H1 (cell line): ENCODE measurements around the gene SMIM35. TPM values are rescaled to one million over a fixed set of nuclear protein-coding genes. Genes with fewer than 3 reads are reported as not detected.

Experiments used
- SIN3A ChIP-seq, 2 experiments: IDR thresholded peaks in 1 of 2; conservative IDR thresholded peaks in 1 of 2; 2 replicates each; pipeline ENCODE4 v1.6.1; 2011 to 2012; ENCODE audit warnings: low read length in 2 of 2, improper control_type of control experiment in 1 of 2, low read depth in 1 of 2, mild to moderate bottlenecking in 1 of 2
- TEAD4 ChIP-seq: IDR thresholded peaks from 2 replicates; pipeline ENCODE4 v1.6.1; 2012; ENCODE audit warnings: low read depth, low read length, inconsistent platforms, mixed read lengths
- polyA plus RNA-seq, 7 experiments: library from polyadenylated mRNA; depleted of rRNA in 3 of 7; stranded (reverse) in 5 of 7; unstranded in 2 of 7; fragments of >200 nt in 5 of 7; fragments of 200-250 nt in 2 of 7; gene quantifications; 1 replicate in 5 of 7; 2 replicates in 1 of 7; 4 replicates in 1 of 7; pipeline versions ENCODE4 v1.2.1 to v1.2.3, GENCODE V29; 2011 to 2013; ENCODE audit warnings: missing spikeins in 2 of 7, mixed read lengths in 2 of 7
- total RNA-seq: library from RNA; stranded (reverse); fragmentation: NEBNext Ultra II Directional; extraction: Animal tissue kit (Norgen Biotek cat#: 25700); gene quantifications from 2 replicates; pipeline ENCODE4 v1.2.1, GENCODE V29; 2021
- TF ChIP-seq, protein P1 (sequence below), 3 experiments: IDR thresholded peaks; 1 replicate in 2 of 3; 2 replicates in 1 of 3; pipeline versions ENCODE4 v1.5.1 to v1.6.1; 2011; ENCODE audit warnings: low read length in 3 of 3, mild to moderate bottlenecking in 3 of 3, inconsistent platforms in 2 of 3, low read depth in 1 of 3, moderate library complexity in 1 of 3; ENCODE audit not compliant: insufficient read depth in 1 of 3; ENCODE audit errors: control extremely low read depth in 1 of 3
- TF ChIP-seq, protein P2 (sequence below): fragments of 300-600 bp; sonication (generic); IDR thresholded peaks from 2 replicates; pipeline ENCODE4 v1.7.1; 2012; ENCODE audit warnings: low read length, moderate library complexity, mild to moderate bottlenecking, inconsistent platforms; ENCODE audit not compliant: insufficient replicate concordance

SMIM35 gene
- total and polyA plus RNA-seq, 2 of the 8 experiments (the other 6 are each of a cell fraction or from before 2014, with no cell fraction given): not detected

DNA sequence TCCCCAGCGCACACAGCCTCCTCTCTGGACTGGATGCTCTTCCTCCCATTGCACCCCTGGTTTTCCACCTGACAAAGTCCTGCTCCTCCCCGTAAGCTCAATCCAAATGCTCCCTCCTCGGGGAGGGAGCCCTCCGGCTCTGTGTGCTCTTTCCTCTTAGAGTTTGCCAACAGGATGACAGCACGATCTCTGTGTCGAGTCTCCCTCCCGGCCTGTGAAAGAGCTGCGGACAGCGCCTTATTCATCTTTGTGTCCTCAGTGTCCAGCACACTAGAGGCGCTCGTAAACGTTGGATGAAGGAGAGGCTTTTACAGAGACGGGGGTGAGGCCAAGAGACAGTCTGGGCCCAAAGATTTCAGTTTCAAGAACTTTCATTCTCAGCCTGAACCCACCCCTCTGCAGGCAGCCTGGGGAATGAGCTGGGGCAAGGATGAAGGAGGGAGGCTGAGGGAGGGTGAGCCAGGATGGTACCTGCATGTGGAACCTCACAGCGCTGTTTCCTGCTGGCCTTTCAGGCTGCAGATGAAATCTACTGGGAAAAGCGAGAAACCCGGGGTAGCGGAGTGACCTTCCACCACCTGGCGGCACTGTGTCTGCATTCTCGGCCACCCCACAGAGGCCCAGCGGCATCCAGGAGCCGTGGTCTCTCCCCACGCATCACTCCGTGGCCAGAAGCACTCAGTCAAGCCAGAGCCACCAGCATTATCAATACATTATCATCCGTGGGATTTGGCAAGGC is 18.4 kb downstream of the SMIM35 start (continued):
- TF ChIP-seq, protein P1, sequence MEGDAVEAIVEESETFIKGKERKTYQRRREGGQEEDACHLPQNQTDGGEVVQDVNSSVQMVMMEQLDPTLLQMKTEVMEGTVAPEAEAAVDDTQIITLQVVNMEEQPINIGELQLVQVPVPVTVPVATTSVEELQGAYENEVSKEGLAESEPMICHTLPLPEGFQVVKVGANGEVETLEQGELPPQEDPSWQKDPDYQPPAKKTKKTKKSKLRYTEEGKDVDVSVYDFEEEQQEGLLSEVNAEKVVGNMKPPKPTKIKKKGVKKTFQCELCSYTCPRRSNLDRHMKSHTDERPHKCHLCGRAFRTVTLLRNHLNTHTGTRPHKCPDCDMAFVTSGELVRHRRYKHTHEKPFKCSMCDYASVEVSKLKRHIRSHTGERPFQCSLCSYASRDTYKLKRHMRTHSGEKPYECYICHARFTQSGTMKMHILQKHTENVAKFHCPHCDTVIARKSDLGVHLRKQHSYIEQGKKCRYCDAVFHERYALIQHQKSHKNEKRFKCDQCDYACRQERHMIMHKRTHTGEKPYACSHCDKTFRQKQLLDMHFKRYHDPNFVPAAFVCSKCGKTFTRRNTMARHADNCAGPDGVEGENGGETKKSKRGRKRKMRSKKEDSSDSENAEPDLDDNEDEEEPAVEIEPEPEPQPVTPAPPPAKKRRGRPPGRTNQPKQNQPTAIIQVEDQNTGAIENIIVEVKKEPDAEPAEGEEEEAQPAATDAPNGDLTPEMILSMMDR (IDR thresholded peaks at IDR 0.05; ENCODE audit: control extremely low read depth in 1 of 3, insufficient read depth in 1 of 3, low read depth in 1 of 3, low read length in 3 of 3): peak; percentile 71 to 75 (median 72)
- TF ChIP-seq SIN3A (conservative IDR thresholded peaks at IDR 0.05 in 1 of 2, IDR thresholded peaks at IDR 0.05 in 1 of 2; ENCODE audit: low read depth in 1 of 2, low read length in 2 of 2) (no peak), TEAD4 (peak; percentile 64; the same call in 1 of the 2 replicates)
- TF ChIP-seq, protein P2, sequence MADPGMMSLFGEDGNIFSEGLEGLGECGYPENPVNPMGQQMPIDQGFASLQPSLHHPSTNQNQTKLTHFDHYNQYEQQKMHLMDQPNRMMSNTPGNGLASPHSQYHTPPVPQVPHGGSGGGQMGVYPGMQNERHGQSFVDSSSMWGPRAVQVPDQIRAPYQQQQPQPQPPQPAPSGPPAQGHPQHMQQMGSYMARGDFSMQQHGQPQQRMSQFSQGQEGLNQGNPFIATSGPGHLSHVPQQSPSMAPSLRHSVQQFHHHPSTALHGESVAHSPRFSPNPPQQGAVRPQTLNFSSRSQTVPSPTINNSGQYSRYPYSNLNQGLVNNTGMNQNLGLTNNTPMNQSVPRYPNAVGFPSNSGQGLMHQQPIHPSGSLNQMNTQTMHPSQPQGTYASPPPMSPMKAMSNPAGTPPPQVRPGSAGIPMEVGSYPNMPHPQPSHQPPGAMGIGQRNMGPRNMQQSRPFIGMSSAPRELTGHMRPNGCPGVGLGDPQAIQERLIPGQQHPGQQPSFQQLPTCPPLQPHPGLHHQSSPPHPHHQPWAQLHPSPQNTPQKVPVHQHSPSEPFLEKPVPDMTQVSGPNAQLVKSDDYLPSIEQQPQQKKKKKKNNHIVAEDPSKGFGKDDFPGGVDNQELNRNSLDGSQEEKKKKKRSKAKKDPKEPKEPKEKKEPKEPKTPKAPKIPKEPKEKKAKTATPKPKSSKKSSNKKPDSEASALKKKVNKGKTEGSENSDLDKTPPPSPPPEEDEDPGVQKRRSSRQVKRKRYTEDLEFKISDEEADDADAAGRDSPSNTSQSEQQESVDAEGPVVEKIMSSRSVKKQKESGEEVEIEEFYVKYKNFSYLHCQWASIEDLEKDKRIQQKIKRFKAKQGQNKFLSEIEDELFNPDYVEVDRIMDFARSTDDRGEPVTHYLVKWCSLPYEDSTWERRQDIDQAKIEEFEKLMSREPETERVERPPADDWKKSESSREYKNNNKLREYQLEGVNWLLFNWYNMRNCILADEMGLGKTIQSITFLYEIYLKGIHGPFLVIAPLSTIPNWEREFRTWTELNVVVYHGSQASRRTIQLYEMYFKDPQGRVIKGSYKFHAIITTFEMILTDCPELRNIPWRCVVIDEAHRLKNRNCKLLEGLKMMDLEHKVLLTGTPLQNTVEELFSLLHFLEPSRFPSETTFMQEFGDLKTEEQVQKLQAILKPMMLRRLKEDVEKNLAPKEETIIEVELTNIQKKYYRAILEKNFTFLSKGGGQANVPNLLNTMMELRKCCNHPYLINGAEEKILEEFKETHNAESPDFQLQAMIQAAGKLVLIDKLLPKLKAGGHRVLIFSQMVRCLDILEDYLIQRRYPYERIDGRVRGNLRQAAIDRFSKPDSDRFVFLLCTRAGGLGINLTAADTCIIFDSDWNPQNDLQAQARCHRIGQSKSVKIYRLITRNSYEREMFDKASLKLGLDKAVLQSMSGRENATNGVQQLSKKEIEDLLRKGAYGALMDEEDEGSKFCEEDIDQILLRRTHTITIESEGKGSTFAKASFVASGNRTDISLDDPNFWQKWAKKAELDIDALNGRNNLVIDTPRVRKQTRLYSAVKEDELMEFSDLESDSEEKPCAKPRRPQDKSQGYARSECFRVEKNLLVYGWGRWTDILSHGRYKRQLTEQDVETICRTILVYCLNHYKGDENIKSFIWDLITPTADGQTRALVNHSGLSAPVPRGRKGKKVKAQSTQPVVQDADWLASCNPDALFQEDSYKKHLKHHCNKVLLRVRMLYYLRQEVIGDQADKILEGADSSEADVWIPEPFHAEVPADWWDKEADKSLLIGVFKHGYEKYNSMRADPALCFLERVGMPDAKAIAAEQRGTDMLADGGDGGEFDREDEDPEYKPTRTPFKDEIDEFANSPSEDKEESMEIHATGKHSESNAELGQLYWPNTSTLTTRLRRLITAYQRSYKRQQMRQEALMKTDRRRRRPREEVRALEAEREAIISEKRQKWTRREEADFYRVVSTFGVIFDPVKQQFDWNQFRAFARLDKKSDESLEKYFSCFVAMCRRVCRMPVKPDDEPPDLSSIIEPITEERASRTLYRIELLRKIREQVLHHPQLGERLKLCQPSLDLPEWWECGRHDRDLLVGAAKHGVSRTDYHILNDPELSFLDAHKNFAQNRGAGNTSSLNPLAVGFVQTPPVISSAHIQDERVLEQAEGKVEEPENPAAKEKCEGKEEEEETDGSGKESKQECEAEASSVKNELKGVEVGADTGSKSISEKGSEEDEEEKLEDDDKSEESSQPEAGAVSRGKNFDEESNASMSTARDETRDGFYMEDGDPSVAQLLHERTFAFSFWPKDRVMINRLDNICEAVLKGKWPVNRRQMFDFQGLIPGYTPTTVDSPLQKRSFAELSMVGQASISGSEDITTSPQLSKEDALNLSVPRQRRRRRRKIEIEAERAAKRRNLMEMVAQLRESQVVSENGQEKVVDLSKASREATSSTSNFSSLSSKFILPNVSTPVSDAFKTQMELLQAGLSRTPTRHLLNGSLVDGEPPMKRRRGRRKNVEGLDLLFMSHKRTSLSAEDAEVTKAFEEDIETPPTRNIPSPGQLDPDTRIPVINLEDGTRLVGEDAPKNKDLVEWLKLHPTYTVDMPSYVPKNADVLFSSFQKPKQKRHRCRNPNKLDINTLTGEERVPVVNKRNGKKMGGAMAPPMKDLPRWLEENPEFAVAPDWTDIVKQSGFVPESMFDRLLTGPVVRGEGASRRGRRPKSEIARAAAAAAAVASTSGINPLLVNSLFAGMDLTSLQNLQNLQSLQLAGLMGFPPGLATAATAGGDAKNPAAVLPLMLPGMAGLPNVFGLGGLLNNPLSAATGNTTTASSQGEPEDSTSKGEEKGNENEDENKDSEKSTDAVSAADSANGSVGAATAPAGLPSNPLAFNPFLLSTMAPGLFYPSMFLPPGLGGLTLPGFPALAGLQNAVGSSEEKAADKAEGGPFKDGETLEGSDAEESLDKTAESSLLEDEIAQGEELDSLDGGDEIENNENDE: no peak
